Testis (tissue), 3 donors: Measurements from ENCODE around the gene MYO9B. TPM values are rescaled to one million over a fixed set of nuclear protein-coding genes. Genes with fewer than 3 reads are reported as not detected.

Source experiments
- DNase-seq: peaks from one replicate; pipeline ENCODE4 v3.0.0-alpha.2; 2019
- H3K27ac ChIP-seq, 2 donors: fragments of 200-600 bp; sonication (generic); one replicate each; pipeline ENCODE4 v1.5.1; 2019
- H3K27me3 ChIP-seq: fragments of 200-600 bp; sonication (generic); one replicate; pipeline ENCODE4 v1.5.1; 2019
- H3K36me3 ChIP-seq: fragments of 200-600 bp; sonication (generic); one replicate; pipeline ENCODE4 v1.5.1; 2017; ENCODE audit warnings: low read depth; ENCODE audit errors: missing control alignments
- H3K4me1 ChIP-seq: fragments of 200-600 bp; sonication (generic); one replicate; pipeline ENCODE4 v1.5.1; 2019
- H3K4me3 ChIP-seq, 2 donors: fragments of 200-600 bp; sonication (generic); one replicate each; pipeline ENCODE4 v1.5.1; 2017 to 2019
- H3K9me3 ChIP-seq: fragments of 200-600 bp; sonication (generic); one replicate; pipeline ENCODE4 v1.5.1; 2017
- POLR2A ChIP-seq: fragments of 450-650 bp; IDR thresholded peaks from one replicate; pipeline ENCODE4 v1.6.1; 2017; ENCODE audit warnings: antibody characterized with exemption, mild to moderate bottlenecking, moderate library complexity
- WGBS, 2 donors: methylation state at CpG; one replicate each; pipeline ENCODE4 v1.1.5; 2018; 5-methylcytosine and 5-hydroxymethylcytosine counted together
- intact Hi-C: fragments of 100-400 bp; cut with DNase I; formaldehyde crosslinking; loops from one replicate; pipeline ENCODE4 v1.15.1; 2023; ENCODE audit warnings: low total_unique reads
- polyA plus RNA-seq: library from polyadenylated mRNA; stranded (reverse); fragments of 350-450 nt; fragmentation: Illumina TruSeq; extraction: RNeasy Lipid Tissue Mini Kit (QIAGEN cat#74804); gene quantifications from one replicate; pipeline ENCODE4 v1.2.3, GENCODE V29; 2014; ENCODE audit warnings: low read depth, low replicate concordance; ENCODE audit not compliant: insufficient read depth
- total RNA-seq, 2 donors: library from RNA; depleted of rRNA; stranded (reverse); fragments of >200 nt; gene quantifications; one replicate each; pipeline ENCODE4 v1.2.3, GENCODE V29; 2016
- TF ChIP-seq, protein P1 (sequence below), 3 experiments: fragments of 450-650 bp in 2 of 3; fragments of 200-600 bp in 1 of 3; sonication (generic) in 1 of 3; IDR thresholded peaks; one replicate each; pipeline ENCODE4 v1.5.1; 2016 to 2019; ENCODE audit warnings: antibody characterized with exemption in 3 of 3, mild to moderate bottlenecking in 2 of 3, moderate library complexity in 1 of 3

The MYO9B gene
- total and polyA plus RNA-seq, 3 donors from 2014 or later: 121 to 407 (median 407) TPM

DNA sequence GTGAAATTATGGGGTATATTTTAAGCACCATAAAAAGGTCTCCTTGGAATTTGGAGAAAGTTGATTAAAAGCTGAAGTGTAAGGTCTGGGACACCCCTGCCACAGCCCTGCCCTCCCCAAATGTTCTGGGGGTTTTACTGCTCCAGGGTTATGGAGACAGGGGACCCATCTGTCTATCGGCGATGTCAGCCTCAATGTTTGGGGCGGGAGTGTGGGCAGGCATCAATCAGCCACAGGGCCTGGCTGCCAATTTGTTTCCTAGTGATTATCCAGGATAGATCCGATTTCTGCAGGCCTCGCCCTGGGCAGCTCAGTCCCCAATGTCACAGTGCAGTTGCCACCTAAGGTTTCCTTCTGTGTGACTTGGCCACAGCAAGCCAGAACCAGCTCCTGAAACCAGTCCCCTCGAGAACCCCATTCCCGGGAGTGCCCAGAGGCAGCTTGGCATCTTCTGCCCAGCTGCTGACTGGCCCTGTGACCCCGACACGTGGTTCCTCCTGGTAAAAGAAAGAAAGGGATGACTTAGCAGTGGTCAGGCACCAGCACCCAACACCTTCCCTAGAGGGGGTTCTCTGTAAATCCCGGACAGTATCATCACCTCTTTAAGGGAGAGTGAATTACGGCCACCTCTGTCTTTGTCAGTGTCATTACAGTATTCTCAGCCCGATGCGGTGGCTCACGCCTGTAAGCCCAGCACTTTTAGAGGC, 41.6 kb downstream of the MYO9B start:
- H3K27ac ChIP-seq: no peak overlapping the region
- no peaks in the 10 kb centered on the region for H3K27me3 ChIP-seq
- peaks cover 16% of the 10 kb centered on the region for H3K4me1 ChIP-seq
- no peak overlapping the region for H3K4me3 ChIP-seq
- H3K36me3 ChIP-seq: no peaks in the 10 kb centered on the region
- intact Hi-C loops: no loop called here
- H3K9me3 ChIP-seq: no peaks in the 10 kb centered on the region
- no peak for TF ChIP-seq POLR2A
- TF ChIP-seq, protein P1, sequence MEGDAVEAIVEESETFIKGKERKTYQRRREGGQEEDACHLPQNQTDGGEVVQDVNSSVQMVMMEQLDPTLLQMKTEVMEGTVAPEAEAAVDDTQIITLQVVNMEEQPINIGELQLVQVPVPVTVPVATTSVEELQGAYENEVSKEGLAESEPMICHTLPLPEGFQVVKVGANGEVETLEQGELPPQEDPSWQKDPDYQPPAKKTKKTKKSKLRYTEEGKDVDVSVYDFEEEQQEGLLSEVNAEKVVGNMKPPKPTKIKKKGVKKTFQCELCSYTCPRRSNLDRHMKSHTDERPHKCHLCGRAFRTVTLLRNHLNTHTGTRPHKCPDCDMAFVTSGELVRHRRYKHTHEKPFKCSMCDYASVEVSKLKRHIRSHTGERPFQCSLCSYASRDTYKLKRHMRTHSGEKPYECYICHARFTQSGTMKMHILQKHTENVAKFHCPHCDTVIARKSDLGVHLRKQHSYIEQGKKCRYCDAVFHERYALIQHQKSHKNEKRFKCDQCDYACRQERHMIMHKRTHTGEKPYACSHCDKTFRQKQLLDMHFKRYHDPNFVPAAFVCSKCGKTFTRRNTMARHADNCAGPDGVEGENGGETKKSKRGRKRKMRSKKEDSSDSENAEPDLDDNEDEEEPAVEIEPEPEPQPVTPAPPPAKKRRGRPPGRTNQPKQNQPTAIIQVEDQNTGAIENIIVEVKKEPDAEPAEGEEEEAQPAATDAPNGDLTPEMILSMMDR (IDR thresholded peaks at IDR 0.05): no peak
- WGBS, 2 donors: 81 to 82% methylated on average over 12 to 14 of the region's 14 CpGs
- no peak for DNase-seq

DNA sequence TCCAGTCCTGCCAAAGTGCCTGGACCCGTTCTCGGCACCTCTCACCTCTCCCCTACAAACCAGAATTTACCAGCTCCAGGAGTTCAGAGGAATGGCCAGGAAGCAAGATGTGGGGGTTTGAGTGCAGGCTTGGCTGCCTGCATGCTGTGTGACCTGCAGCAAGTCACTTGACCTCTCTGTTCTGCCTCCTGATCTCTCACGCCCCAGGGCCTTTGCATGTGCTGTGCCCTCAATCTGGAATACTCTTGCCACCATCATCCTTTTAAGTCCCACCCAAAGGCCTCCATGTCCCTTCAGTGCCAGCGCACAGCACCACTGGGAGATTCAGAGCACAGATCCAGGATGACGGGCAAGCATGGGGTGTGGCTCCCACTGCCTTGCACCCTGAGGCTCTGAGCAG, 43.4 kb downstream of the MYO9B start:
- TF ChIP-seq, protein P1 (IDR thresholded peaks at IDR 0.05): no peak
- no peak for TF ChIP-seq POLR2A
- WGBS, 2 donors: 94 to 98% methylated on average over 4 to 5 of the region's 5 CpGs
- Histone ChIP-seq H3K27ac (no peak overlapping the region), H3K36me3 (no peaks in the 10 kb centered on the region), H3K4me3 (no peak overlapping the region), H3K4me1 (no peaks in the 10 kb centered on the region), H3K9me3 (no peaks in the 10 kb centered on the region), H3K27me3 (no peaks in the 10 kb centered on the region)
- no peak for DNase-seq
- intact Hi-C loops: no loop called here

DNA sequence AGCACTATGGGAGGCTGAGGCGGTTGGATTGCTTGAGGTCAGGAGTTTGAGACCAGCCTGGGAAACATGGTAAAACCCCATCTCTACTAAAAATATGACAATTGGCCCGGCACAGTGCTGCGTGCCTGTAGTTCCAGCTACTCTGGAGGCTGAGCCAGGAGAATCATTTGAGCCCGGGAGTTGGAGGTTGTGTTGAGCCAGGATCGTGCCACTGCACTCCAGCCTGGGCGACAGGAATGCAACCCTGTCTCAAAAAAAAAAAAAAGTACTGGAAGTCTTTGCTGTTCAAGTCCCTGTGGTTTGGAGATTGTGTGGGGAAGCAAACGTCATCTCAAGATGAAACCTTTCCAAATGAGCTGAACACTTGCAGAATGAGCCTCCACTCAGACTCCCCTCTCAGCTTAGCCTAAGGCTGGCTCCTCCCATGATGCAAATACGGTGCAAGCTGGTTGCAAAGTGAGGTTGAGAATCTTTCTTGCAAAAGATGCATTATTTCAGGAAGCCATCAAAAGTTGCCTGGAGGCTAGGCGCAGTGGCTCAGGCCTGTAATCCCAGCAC, 46.2 kb downstream of the MYO9B start:
- Histone ChIP-seq H3K9me3 (no peaks in the 10 kb centered on the region), H3K27me3 (no peaks in the 10 kb centered on the region), H3K4me1 (peaks cover 6% of the 10 kb centered on the region), H3K4me3 (no peak overlapping the region), H3K27ac (no peak overlapping the region), H3K36me3 (no peaks in the 10 kb centered on the region)
- TF ChIP-seq POLR2A: no peak
- TF ChIP-seq, protein P1 (IDR thresholded peaks at IDR 0.05): no peak
- intact Hi-C loops: no loop called here
- 80 to 85% methylated on average over 9 of the region's 9 CpGs for WGBS, 2 donors
- DNase-seq: no peak

DNA sequence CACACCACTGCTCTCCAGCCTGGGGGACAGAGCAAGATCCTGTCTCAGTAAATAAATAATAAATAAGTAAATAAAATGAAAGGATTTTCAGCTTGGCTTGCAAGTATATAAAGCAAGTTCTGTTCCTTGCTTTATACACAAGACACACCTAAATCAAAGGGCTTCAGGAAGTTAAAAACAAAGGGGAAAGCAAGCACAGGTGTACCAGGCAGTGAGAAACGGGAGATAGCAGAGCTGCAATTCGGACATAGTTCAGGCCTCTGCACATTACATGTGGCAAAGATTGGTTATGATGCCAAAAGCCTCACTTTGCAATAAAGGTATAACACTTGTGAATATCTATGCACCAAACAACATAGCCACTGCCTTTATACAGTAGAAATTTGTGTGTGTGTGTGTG, 47.5 kb downstream of the MYO9B start:
- no peak overlapping the region for H3K4me3 ChIP-seq
- H3K27me3 ChIP-seq: no peaks in the 10 kb centered on the region
- no peak for DNase-seq
- WGBS, 2 donors: 95 to 97% methylated on average over 2 of the region's 2 CpGs
- no peak overlapping the region for H3K27ac ChIP-seq
- no peaks in the 10 kb centered on the region for H3K36me3 ChIP-seq
- H3K4me1 ChIP-seq: peaks cover 6% of the 10 kb centered on the region
- no peaks in the 10 kb centered on the region for H3K9me3 ChIP-seq
- TF ChIP-seq, protein P1 (IDR thresholded peaks at IDR 0.05): no peak
- no peak for TF ChIP-seq POLR2A
- intact Hi-C loops: no loop called here

DNA sequence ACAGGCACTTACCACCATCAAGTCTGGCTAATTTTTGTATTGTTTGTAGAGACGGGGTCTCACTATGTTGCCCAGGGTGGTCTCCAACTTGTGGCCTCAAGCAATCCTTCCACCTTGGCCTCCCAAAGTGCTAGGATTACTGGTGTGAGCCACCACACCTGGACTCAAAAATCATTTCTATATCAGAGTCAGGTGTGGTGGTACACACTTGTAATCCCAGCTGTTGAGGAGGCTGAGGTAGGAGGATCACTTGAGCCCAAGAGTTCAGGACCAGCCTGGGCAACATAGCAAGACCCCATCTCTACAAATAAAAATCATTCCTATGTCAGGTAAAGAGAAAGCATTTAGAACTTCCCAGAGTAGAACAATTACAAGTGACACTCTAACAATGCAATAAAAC, 48.4 kb downstream of the MYO9B start:
- Histone ChIP-seq H3K4me3 (no peak overlapping the region), H3K27me3 (no peaks in the 10 kb centered on the region), H3K27ac (no peak overlapping the region), H3K4me1 (peaks cover 14% of the 10 kb centered on the region), H3K36me3 (no peaks in the 10 kb centered on the region), H3K9me3 (no peaks in the 10 kb centered on the region)
- no peak for DNase-seq
- TF ChIP-seq POLR2A: no peak
- TF ChIP-seq, protein P1 (IDR thresholded peaks at IDR 0.05): no peak
- WGBS, 2 donors: 88 to 100% methylated on average over 1 of the region's 1 CpG
- intact Hi-C loops: no loop called here
